Measurements from ENCODE around the gene GPR35. TPM values are rescaled to one million over a fixed set of nuclear protein-coding genes. Genes with fewer than 3 reads are reported as not detected.

Gene GPR35
- polyA plus RNA-seq, 3 donors, result 30.6 to 37.8 (median 36.3) TPM

GRCh38 chr2:240586198-240586918 is 38.9 kb upstream of the GPR35 start, which contains the start of gene CAPN10:
CAPN10 (plus strand) TSS chr2:240586734; CDS start chr2:240586912, 178 bp downstream.
- WGBS (ENCODE audit: insufficient coverage), result under 1% methylated on average over 88 of the region's 88 CpGs
- peak within 1 kb of the TSS; percentile 95 to 99 (median 98) for H3K27ac Mint-ChIP-seq
- Histone ChIP-seq H3K27me3 (ENCODE audit: control insufficient read depth in 2 of 2, insufficient read depth in 2 of 2, low read length in 2 of 2) (no peaks in the 10 kb centered on the region), H2AFZ (ENCODE audit: insufficient read depth, low read depth, low read length, poor library complexity, severe bottlenecking) (peak within 1 kb of the TSS; percentile 81), H3K4me3 (replicated peaks in 1 of 3; ENCODE audit: low read depth in 2 of 3, low read length in 3 of 3) (peak within 1 kb of the TSS; percentile 46 to 83 (median 80)), H3K9me3 (replicated peaks in 1 of 2; ENCODE audit: control insufficient read depth in 1 of 2, insufficient read depth in 1 of 2, low read length in 2 of 2) (no peaks in the 10 kb centered on the region), H3K36me3 (replicated peaks in 1 of 2; ENCODE audit: control insufficient read depth in 1 of 2, insufficient read depth in 2 of 2, low read length in 2 of 2) (peaks cover 15 to 30% of the 10 kb centered on the region in 2 donors), H3K4me1 (ENCODE audit: control insufficient read depth in 1 of 2, insufficient read depth in 2 of 2, low read length in 2 of 2) (peaks cover 35 to 45% of the 10 kb centered on the region in 2 donors), H3K4me2 (replicated peaks; ENCODE audit: extremely low read depth, low read length, poor library complexity, severe bottlenecking) (peak within 1 kb of the TSS; percentile 96), H4K20me1 (ENCODE audit: insufficient read depth, low read length) (peaks cover 40% of the 10 kb centered on the region), H3K27ac (ENCODE audit: low read depth in 1 of 2, low read length in 2 of 2) (peak within 1 kb of the TSS; percentile 93 to 94), H3K9ac (ENCODE audit: insufficient read depth, low read length, poor library complexity, severe bottlenecking) (peak within 1 kb of the TSS; percentile 83), H3K79me2 (ENCODE audit: insufficient read depth, low read length) (peaks cover 92% of the 10 kb centered on the region)
- peaks cover 59% of the 10 kb centered on the region for H3K4me1 Mint-ChIP-seq
- peak; percentile 94 to 97 (median 94) for DNase-seq
- peaks cover 0 to 3% (median 0%) of the 10 kb centered on the region in 7 donors for H3K9me3 Mint-ChIP-seq
- H3K36me3 Mint-ChIP-seq, result peaks cover 39 to 40% of the 10 kb centered on the region in 2 donors
- intact Hi-C loops (cut with micrococcal nuclease), result loop anchor here (2.0 to 10.0 kb wide), 5 partner anchors 20 to 562 kb away; partner anchors contain the start of gene NDUFA10 (in 1 of the 2)
- no peak for TF ChIP-seq CTCF (IDR thresholded peaks at IDR 0.05)
- H3K4me3 Mint-ChIP-seq, result peak within 1 kb of the TSS; percentile 92 to 93
- peaks cover 0 to 3% (median 2%) of the 10 kb centered on the region in 3 donors for H3K27me3 Mint-ChIP-seq (ENCODE audit: low read depth in 3 of 3)

- peak overlapping the region in 6 of 7 donors; percentile 40 to 88 (median 77) for H3K27ac Mint-ChIP-seq
- peaks cover 54% of the 10 kb centered on the region for H3K4me1 Mint-ChIP-seq
- peak overlapping the region; percentile 83 for H3K9ac ChIP-seq (ENCODE audit: insufficient read depth, low read length, poor library complexity, severe bottlenecking)
- H3K4me2 ChIP-seq (replicated peaks; ENCODE audit: extremely low read depth, low read length, poor library complexity, severe bottlenecking), result peak overlapping the region; percentile 96
- peaks cover 0 to 3% (median 0%) of the 10 kb centered on the region in 7 donors for H3K9me3 Mint-ChIP-seq
- no peak for DNase-seq
- peaks cover 23 to 38% of the 10 kb centered on the region in 2 donors for H3K36me3 ChIP-seq (replicated peaks in 1 of 2; ENCODE audit: control insufficient read depth in 1 of 2, insufficient read depth in 2 of 2, low read length in 2 of 2)
- H3K4me3 ChIP-seq (replicated peaks in 1 of 3; ENCODE audit: low read depth in 2 of 3, low read length in 3 of 3), result peak overlapping the region; percentile 46 to 80 (median 64)
- H3K27me3 ChIP-seq (ENCODE audit: control insufficient read depth in 2 of 2, insufficient read depth in 2 of 2, low read length in 2 of 2), result no peaks in the 10 kb centered on the region
- peaks cover 0 to 3% (median 2%) of the 10 kb centered on the region in 3 donors for H3K27me3 Mint-ChIP-seq (ENCODE audit: low read depth in 3 of 3)
- H3K27ac ChIP-seq (ENCODE audit: low read depth in 1 of 2, low read length in 2 of 2), result peak overlapping the region; percentile 24 to 93
- H3K79me2 ChIP-seq (ENCODE audit: insufficient read depth, low read length), result peaks cover 87% of the 10 kb centered on the region
- H3K9me3 ChIP-seq (replicated peaks in 1 of 2; ENCODE audit: control insufficient read depth in 1 of 2, insufficient read depth in 1 of 2, low read length in 2 of 2), result no peaks in the 10 kb centered on the region
- WGBS (ENCODE audit: insufficient coverage), result 4% methylated on average over 62 of the region's 62 CpGs
- H3K4me1 ChIP-seq (ENCODE audit: control insufficient read depth in 1 of 2, insufficient read depth in 2 of 2, low read length in 2 of 2), result peaks cover 35 to 45% of the 10 kb centered on the region in 2 donors
- peaks cover 46% of the 10 kb centered on the region for H4K20me1 ChIP-seq (ENCODE audit: insufficient read depth, low read length)
- TF ChIP-seq CTCF (IDR thresholded peaks at IDR 0.05), result no peak
- intact Hi-C loops (cut with micrococcal nuclease), result loop anchor here (2.0 to 10.0 kb wide), 5 partner anchors 20 to 562 kb away; partner anchors contain the start of gene NDUFA10 (in 1 of the 2)
- peaks cover 41 to 44% of the 10 kb centered on the region in 2 donors for H3K36me3 Mint-ChIP-seq
- H3K4me3 Mint-ChIP-seq, result peak overlapping the region; percentile 89 to 91
- peak overlapping the region; percentile 81 for H2AFZ ChIP-seq (ENCODE audit: insufficient read depth, low read depth, low read length, poor library complexity, severe bottlenecking)
Observed at GRCh38 chr2:240586919-240587800, 38.1 kb upstream of the GPR35 start.

Data from CD14-positive monocyte (primary cell).